Kidney epithelial cell (primary cell): ENCODE results near the gene POU2F3. TPM values are rescaled to one million over a fixed set of nuclear protein-coding genes. Genes with fewer than 3 reads are reported as not detected.

Experiments
- total RNA-seq: library from RNA; depleted of rRNA; stranded (reverse); fragments of >200 nt; gene quantifications from 2 replicates; pipeline ENCODE4 v1.2.3, GENCODE V29; 2015

The POU2F3 gene
- total RNA-seq, 1 donor from 2014 or later, result 1.1 TPM

Other genes starting within 250 kb of the POU2F3 start
- 0.29 and 0.41 TPM in 2 replicates for gene TRIM29, start 102.0 kb upstream of the POU2F3 start, total RNA-seq
- 45.2 and 45.5 TPM in 2 replicates for gene OAF, start 29.1 kb upstream of the POU2F3 start, total RNA-seq
- gene TLCD5, start 85.2 kb downstream of the POU2F3 start, total RNA-seq, result 8.6 and 9.3 TPM in 2 replicates
- gene ARHGEF12, start 96.3 kb downstream of the POU2F3 start, total RNA-seq, result 52.1 and 54.7 TPM in 2 replicates